Stimulated activated CD8-positive, alpha-beta memory T cell treated with anti-CD3 and anti-CD28 coated beads, Interleukin-12 subunit alpha, Interleukin-12 subunit beta, amount 100 ng/mL, for 24 hours (primary cell): ENCODE results near the gene TMEM39B.
"Not testable (repeated sequence)": the region's sequence is repeated elsewhere in the genome, so short reads cannot be mapped to it uniquely, and the experiment has no call there.

Experiments used
- DNase-seq: peaks from one replicate; pipeline ENCODE4 v3.0.0-alpha.2; 2020; ENCODE audit errors: extremely low read depth

The TMEM39B gene

GRCh38 chr1:32072622-32073298 lies at the start of gene TMEM39B:
Gene TMEM39B (plus strand): TSS chr1:32072939. CDS start chr1:32073048, 109 bp downstream.
- DNase-seq, result peak; percentile 85

- no peak for DNase-seq
Measured at GRCh38 chr1:32023351-32023750, 49.4 kb upstream of the TMEM39B start.

GRCh38 chr1:32025515-32025914 lies 47.2 kb upstream of the TMEM39B start:
- DNase-seq, result no peak

- no peak for DNase-seq
Measured at GRCh38 chr1:32028746-32029145, 44.0 kb upstream of the TMEM39B start.

GRCh38 chr1:32031578-32032274 lies 41.0 kb upstream of the TMEM39B start:
- no peak for DNase-seq

- no peak for DNase-seq
Measured at GRCh38 chr1:32032275-32032615, 40.5 kb upstream of the TMEM39B start.

- DNase-seq, result no peak
Measured at GRCh38 chr1:32035119-32035518, 37.6 kb upstream of the TMEM39B start.

- no peak for DNase-seq
Measured at GRCh38 chr1:32040711-32041110, 32.0 kb upstream of the TMEM39B start.

GRCh38 chr1:32042330-32042729 lies 30.4 kb upstream of the TMEM39B start:
- DNase-seq, result no peak

GRCh38 chr1:32044234-32044633 lies 28.5 kb upstream of the TMEM39B start:
- DNase-seq, result no peak

GRCh38 chr1:32045772-32046171 lies 27.0 kb upstream of the TMEM39B start:
- DNase-seq, result no peak

GRCh38 chr1:32047701-32048100 lies 25.0 kb upstream of the TMEM39B start:
- DNase-seq, result no peak

GRCh38 chr1:32048440-32048839 lies 24.3 kb upstream of the TMEM39B start:
- no peak for DNase-seq

GRCh38 chr1:32051706-32052105 lies 21.0 kb upstream of the TMEM39B start:
- DNase-seq, result no peak

GRCh38 chr1:32052887-32053286 lies 19.9 kb upstream of the TMEM39B start:
- DNase-seq, result no peak

GRCh38 chr1:32055416-32055815 lies 17.3 kb upstream of the TMEM39B start:
- DNase-seq, result no peak

GRCh38 chr1:32056598-32056997 lies 16.1 kb upstream of the TMEM39B start:
- DNase-seq, result no peak

GRCh38 chr1:32060914-32061313 lies 11.8 kb upstream of the TMEM39B start:
- no peak for DNase-seq

GRCh38 chr1:32062867-32063230 lies 9.9 kb upstream of the TMEM39B start:
- no peak for DNase-seq

GRCh38 chr1:32063261-32063681 lies 9.5 kb upstream of the TMEM39B start:
- DNase-seq, result no peak

- DNase-seq, result not testable (repeated sequence)
Measured at GRCh38 chr1:32065613-32066488, 6.9 kb upstream of the TMEM39B start.

GRCh38 chr1:32066489-32066873 lies 6.3 kb upstream of the TMEM39B start:
- DNase-seq, result no peak
